Lower leg skin (tissue), 4 donors: ENCODE results near the gene TNKS1BP1. TPM values are rescaled to one million over a fixed set of nuclear protein-coding genes. Genes with fewer than 3 reads are reported as not detected.

Experiments used
- DNase-seq, 2 donors: peaks; one replicate each; pipeline ENCODE4 v3.0.0-alpha.2; 2019; ENCODE audit warnings: low spot score in 2 of 2
- H3K4me3 ChIP-seq: fragments of 200-600 bp; sonication (generic); 2 replicates; pipeline ENCODE4 v1.5.1; 2017; ENCODE audit warnings: mild to moderate bottlenecking, low read depth; ENCODE audit not compliant: poor library complexity, severe bottlenecking
- POLR2A ChIP-seq, 2 donors: fragments of 450-650 bp; IDR thresholded peaks; one replicate each; pipeline ENCODE4 v1.6.1; 2016 to 2017; ENCODE audit warnings: antibody characterized with exemption in 2 of 2, mild to moderate bottlenecking in 1 of 2, moderate library complexity in 1 of 2
- WGBS, 2 donors: methylation state at CpG; one replicate each; pipeline ENCODE4 v1.1.5; 2018; 5-methylcytosine and 5-hydroxymethylcytosine counted together
- intact Hi-C: fragments of 100-400 bp; cut with DNase I; formaldehyde crosslinking; loops from one replicate; pipeline ENCODE4 v1.15.0; 2023; ENCODE audit warnings: low total_unique reads
- total RNA-seq, 4 donors: library from RNA; depleted of rRNA; stranded (reverse); fragments of >200 nt; gene quantifications; one replicate each; pipeline ENCODE4 v1.1.0, GENCODE V29; 2016
- TF ChIP-seq, protein P1 (sequence below), 3 donors: fragments of 450-650 bp; IDR thresholded peaks; one replicate each; pipeline ENCODE4 v1.5.1; 2016; ENCODE audit warnings: antibody characterized with exemption in 3 of 3, mild to moderate bottlenecking in 3 of 3, moderate library complexity in 2 of 3

TNKS1BP1 gene
- total RNA-seq, 4 donors from 2014 or later: 219 to 273 (median 230) TPM

DNA sequence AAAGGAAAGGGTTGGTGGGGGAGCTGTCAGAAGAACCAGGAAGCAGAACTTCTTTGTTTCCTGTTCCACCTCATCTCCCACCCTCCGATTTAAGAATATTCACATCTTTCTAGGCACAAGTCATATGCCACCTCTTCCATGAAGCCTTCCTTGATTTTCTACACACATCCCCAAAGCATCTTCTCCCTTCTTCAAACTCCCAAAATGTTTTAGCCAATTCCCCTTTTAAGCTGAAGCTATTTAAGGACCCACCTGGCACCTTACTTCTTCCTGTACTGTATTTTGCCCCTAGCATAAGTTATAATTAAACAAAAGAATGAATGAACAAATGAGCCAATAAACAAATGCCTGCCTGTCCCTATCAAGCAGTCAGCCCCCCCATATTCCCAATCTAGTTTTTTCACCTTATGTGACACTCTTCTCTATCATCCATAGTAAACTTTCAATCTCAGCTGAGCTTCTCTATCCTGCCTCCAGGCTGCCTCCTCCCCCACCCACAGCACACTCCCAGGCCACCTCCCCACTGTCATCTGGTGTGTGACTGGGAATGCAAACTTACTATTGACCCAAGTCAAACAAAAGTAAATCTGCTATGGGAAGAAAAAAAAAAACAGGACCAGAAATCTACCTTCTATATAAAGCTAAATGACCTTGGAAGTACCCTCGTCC lies 3.9 kb downstream of the TNKS1BP1 start:
- no peak for DNase-seq
- TF ChIP-seq, protein P1, sequence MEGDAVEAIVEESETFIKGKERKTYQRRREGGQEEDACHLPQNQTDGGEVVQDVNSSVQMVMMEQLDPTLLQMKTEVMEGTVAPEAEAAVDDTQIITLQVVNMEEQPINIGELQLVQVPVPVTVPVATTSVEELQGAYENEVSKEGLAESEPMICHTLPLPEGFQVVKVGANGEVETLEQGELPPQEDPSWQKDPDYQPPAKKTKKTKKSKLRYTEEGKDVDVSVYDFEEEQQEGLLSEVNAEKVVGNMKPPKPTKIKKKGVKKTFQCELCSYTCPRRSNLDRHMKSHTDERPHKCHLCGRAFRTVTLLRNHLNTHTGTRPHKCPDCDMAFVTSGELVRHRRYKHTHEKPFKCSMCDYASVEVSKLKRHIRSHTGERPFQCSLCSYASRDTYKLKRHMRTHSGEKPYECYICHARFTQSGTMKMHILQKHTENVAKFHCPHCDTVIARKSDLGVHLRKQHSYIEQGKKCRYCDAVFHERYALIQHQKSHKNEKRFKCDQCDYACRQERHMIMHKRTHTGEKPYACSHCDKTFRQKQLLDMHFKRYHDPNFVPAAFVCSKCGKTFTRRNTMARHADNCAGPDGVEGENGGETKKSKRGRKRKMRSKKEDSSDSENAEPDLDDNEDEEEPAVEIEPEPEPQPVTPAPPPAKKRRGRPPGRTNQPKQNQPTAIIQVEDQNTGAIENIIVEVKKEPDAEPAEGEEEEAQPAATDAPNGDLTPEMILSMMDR (IDR thresholded peaks at IDR 0.05): no peak
- TF ChIP-seq POLR2A (IDR thresholded peaks at IDR 0.05): no peak
- WGBS, 2 donors: 44 to 55% methylated on average over 2 of the region's 2 CpGs
- intact Hi-C loops: no loop called here
- H3K4me3 ChIP-seq: no peak overlapping the region

DNA sequence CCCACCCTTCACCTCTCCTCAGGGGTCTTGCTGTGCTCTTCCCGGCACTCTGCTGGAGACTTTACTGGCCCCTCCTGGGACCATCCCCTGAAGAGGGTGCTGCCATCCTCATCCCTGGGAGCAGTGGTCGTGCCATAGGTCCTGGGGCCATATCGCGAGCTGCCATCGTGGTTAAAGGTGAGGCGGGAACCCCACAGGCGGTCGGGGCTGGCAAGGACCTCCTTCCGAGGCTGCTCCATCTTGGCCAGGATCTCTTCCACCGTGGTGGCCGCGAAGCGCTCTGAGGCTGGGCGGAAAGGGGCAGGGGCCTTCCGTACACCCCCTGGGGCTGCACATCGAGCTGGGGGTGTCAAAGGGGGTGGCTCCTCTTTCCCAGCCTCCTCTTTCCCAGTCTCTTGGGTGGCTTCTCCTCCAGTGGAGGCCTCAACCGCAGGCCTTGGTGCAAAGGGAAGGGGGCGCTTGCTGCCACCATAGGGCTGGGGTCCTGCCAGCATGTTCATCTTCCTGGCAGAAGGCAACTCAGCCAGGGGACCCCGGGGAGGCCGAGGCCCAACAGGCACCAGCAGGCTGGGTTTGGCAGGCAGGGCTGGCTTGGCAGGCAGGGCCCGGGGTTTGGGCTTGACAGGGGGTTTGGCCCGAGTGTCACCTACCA lies 4.6 kb downstream of the TNKS1BP1 start:
- intact Hi-C loops: no loop called here
- DNase-seq: no peak

DNA sequence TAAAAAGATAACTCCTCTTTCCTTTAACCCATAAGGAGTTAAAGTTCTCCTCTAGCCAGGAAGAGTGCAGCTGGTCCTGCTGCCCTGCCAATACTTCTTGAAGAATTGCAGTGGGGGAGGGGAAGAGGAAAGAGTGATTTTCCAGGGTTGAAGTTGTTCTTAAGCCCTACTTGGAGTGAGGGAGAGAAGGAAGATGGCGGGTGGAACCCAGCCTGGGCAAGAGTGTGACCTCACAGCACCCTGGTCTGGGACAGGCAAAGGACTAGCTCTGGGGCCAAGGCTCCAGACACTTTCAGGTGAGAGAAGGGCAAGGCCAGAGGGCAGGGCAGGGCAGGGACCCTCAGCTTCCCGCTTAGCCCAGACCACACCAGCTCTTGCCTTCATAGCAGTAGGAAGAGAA lies 6.6 kb downstream of the TNKS1BP1 start:
- no peak for TF ChIP-seq POLR2A (IDR thresholded peaks at IDR 0.05)
- TF ChIP-seq, protein P1 (IDR thresholded peaks at IDR 0.05): no peak
- no peak overlapping the region for H3K4me3 ChIP-seq
- WGBS, 2 donors: 19 to 36% methylated on average over 2 of the region's 2 CpGs
- DNase-seq: no peak
- intact Hi-C loops: no loop called here

More for the DNA sequence above, 4.6 kb downstream of the TNKS1BP1 start:
- no peak overlapping the region for H3K4me3 ChIP-seq
- WGBS, 2 donors: 41 to 44% methylated on average over 18 to 22 of the region's 22 CpGs
- TF ChIP-seq POLR2A (IDR thresholded peaks at IDR 0.05): no peak
- TF ChIP-seq, protein P1 (IDR thresholded peaks at IDR 0.05): no peak

DNA sequence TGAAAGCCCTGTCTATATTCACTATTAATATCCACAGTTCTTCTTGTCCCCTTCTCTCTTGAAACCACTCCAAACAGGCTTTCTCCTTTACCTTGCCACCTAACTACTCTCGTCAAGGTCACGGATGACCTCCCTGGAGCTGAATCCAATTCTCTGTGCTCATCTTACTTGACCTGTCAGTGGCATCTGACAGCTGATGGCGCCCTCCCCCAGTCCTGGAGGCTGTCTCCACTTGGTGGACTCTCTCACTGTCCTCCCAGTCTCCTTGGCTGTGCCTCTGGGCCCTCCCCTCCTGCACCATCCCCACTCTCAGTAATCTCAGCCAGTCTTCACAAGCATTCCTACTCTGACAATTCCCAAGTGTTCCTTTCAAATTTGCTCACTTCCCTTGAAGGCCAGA lies 8.7 kb downstream of the TNKS1BP1 start:
- DNase-seq: no peak
- H3K4me3 ChIP-seq: no peak overlapping the region
- no peak for TF ChIP-seq POLR2A (IDR thresholded peaks at IDR 0.05)
- TF ChIP-seq, protein P1 (IDR thresholded peaks at IDR 0.05): no peak
- 53 to 63% methylated on average over 3 of the region's 3 CpGs for WGBS, 2 donors
- intact Hi-C loops: no loop called here

DNA sequence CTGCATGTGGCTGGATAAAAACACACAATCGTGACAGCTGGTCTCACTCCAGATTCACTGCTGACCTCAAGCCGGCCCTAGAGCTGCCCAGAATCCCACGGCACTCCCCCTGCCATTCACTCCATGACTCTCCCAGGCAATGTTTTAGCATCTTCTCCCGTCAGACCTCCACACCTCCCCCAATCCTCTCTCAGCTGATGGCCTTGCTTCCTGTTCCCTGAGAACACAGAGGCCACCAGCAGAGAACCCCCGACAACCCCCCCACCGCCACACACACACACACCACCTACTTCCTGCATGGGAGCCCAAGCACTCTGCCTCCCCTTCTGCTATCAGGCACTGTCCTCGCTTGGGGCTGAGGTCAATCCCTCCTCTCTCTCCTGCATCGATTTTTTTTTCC lies 9.3 kb downstream of the TNKS1BP1 start:
- TF ChIP-seq POLR2A (IDR thresholded peaks at IDR 0.05): no peak
- intact Hi-C loops: no loop called here
- 51 to 54% methylated on average over 8 of the region's 8 CpGs for WGBS, 2 donors
- DNase-seq: no peak
- no peak overlapping the region for H3K4me3 ChIP-seq

DNA sequence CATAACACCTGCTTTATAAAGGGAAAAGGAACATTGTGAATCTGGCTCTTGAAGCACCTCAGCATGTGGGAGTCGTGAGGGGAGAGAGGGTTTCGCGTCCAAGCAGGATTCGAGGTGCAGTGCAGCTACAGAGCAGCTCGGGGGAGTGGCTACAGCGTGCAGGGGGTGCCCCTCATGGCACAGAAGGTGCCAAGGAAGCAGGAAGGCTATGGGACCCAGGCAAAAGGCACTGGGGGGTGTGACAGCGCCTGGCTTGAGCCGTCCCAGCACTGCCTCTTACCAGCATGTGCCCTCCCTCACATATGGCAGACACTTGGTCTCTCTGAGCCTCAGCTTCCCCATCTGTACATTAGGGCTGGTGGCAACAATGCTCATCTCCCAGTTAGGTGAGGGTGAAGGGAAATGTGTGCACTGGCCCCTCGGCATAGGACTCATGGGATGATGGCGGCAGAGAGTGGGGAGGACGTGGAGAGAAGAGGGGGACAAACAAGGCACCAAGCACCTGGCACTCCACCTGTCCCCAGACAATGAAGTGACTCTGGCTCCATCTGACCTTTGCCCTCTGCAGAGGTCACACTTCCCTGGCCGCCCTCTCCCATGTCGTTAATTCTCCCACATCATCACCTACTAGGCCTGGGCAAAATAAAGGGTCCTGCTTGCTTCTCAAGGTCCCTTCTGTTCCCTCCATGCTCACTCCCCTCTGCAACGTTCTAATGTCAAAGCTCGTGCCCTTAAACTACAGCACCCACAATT lies 10.4 kb downstream of the TNKS1BP1 start:
- no peak for DNase-seq
- no peak for TF ChIP-seq POLR2A (IDR thresholded peaks at IDR 0.05)
- TF ChIP-seq, protein P1 (IDR thresholded peaks at IDR 0.05): no peak
- 74 to 83% methylated on average over 15 of the region's 15 CpGs for WGBS, 2 donors

More for the DNA sequence above, 10.4 kb downstream of the TNKS1BP1 start:
- no peak overlapping the region for H3K4me3 ChIP-seq
- intact Hi-C loops: no loop called here
